Mesenchymal stem cell (in vitro differentiated cells and primary cell): ENCODE results near the gene SFXN5.

Source experiments
- DNase-seq: peaks from one replicate; pipeline ENCODE4 v3.0.0-alpha.2; 2013
- H2AFZ ChIP-seq: one replicate; pipeline ENCODE4 v1.6.1; 2013; ENCODE audit warnings: low read depth, mild to moderate bottlenecking, control low read depth, inconsistent platforms, low read length, moderate library complexity
- H2AK5ac ChIP-seq: 2 replicates; pipeline ENCODE4 v1.6.1; 2013; ENCODE audit warnings: low read length, moderate library complexity, mild to moderate bottlenecking, inconsistent platforms; ENCODE audit not compliant: severe bottlenecking
- H2BK120ac ChIP-seq: one replicate; pipeline ENCODE4 v1.6.1; 2013; ENCODE audit warnings: low read depth, mild to moderate bottlenecking, inconsistent platforms, low read length, moderate library complexity
- H2BK12ac ChIP-seq, 2 experiments: one replicate each; pipeline ENCODE4 v1.6.1; 2013; ENCODE audit warnings: inconsistent platforms in 2 of 2, low read length in 2 of 2, mild to moderate bottlenecking in 2 of 2, moderate library complexity in 2 of 2, control low read depth in 1 of 2
- H2BK15ac ChIP-seq: one replicate; pipeline ENCODE4 v1.6.1; 2013; ENCODE audit warnings: mild to moderate bottlenecking, low read depth, inconsistent platforms; ENCODE audit not compliant: poor library complexity, severe bottlenecking
- H2BK5ac ChIP-seq: 2 replicates; pipeline ENCODE4 v1.6.1; 2013; ENCODE audit warnings: low read depth, mild to moderate bottlenecking, low read length, control low read depth, inconsistent platforms; ENCODE audit not compliant: poor library complexity, severe bottlenecking
- H3K14ac ChIP-seq, 2 experiments: one replicate each; pipeline ENCODE4 v1.6.1; 2013; ENCODE audit warnings: inconsistent platforms in 2 of 2, low read length in 2 of 2, control low read depth in 1 of 2, mild to moderate bottlenecking in 1 of 2, moderate library complexity in 1 of 2
- H3K18ac ChIP-seq, 2 experiments: one replicate each; pipeline ENCODE4 v1.6.1; 2013; ENCODE audit warnings: inconsistent platforms in 2 of 2, low read length in 2 of 2, control low read depth in 1 of 2, low read depth in 1 of 2, mild to moderate bottlenecking in 1 of 2
- H3K23ac ChIP-seq, 2 experiments: one replicate each; pipeline ENCODE4 v1.6.1; 2013; ENCODE audit warnings: inconsistent platforms in 2 of 2, low read length in 2 of 2, mild to moderate bottlenecking in 2 of 2, moderate library complexity in 2 of 2, control low read depth in 1 of 2
- H3K27ac ChIP-seq: 2 replicates; pipeline ENCODE4 v1.5.1; 2013; ENCODE audit warnings: mild to moderate bottlenecking, moderate library complexity, low read length, control low read depth, inconsistent platforms; ENCODE audit not compliant: poor library complexity, severe bottlenecking
- H3K27me3 ChIP-seq, 2 experiments: 2 replicates each; pipeline versions ENCODE4 v1.6.1 to v1.7.0; 2013; ENCODE audit warnings: low read length in 2 of 2, mild to moderate bottlenecking in 2 of 2, moderate library complexity in 2 of 2, control low read depth in 1 of 2, inconsistent platforms in 1 of 2; ENCODE audit not compliant: control insufficient read depth in 1 of 2, insufficient read depth in 1 of 2
- H3K36me3 ChIP-seq, 2 experiments: 2 replicates each; pipeline versions ENCODE4 v1.6.1 to v1.7.0; 2013; ENCODE audit warnings: low read length in 2 of 2, control low read depth in 1 of 2, inconsistent platforms in 1 of 2, low read depth in 1 of 2, mild to moderate bottlenecking in 1 of 2; ENCODE audit not compliant: insufficient read depth in 2 of 2, control insufficient read depth in 1 of 2
- H3K4ac ChIP-seq, 2 experiments: one replicate each; pipeline ENCODE4 v1.6.1; 2013; ENCODE audit warnings: inconsistent platforms in 2 of 2, low read length in 2 of 2, mild to moderate bottlenecking in 2 of 2, moderate library complexity in 2 of 2, control low read depth in 1 of 2, low read depth in 1 of 2
- H3K4me1 ChIP-seq: 2 replicates; pipeline ENCODE4 v1.6.1; 2013; ENCODE audit warnings: low read depth, low read length, control low read depth; ENCODE audit not compliant: control insufficient read depth, insufficient read depth
- H3K4me2 ChIP-seq: 2 replicates; pipeline ENCODE4 v1.6.1; 2013; ENCODE audit warnings: low read length, mild to moderate bottlenecking, inconsistent platforms; ENCODE audit not compliant: poor library complexity, severe bottlenecking
- H3K4me3 ChIP-seq, 2 experiments: 2 replicates each; pipeline versions ENCODE4 v1.5.1 to v1.7.0; 2013; ENCODE audit warnings: low read length in 2 of 2, mild to moderate bottlenecking in 2 of 2, control low read depth in 1 of 2, low read depth in 1 of 2; ENCODE audit not compliant: insufficient read depth in 1 of 2
- H3K79me1 ChIP-seq: replicated peaks from 2 replicates; pipeline ENCODE4 v1.6.1; 2013; ENCODE audit warnings: mild to moderate bottlenecking, control low read depth, low read length, inconsistent platforms; ENCODE audit not compliant: poor library complexity, severe bottlenecking
- H3K9ac ChIP-seq: 2 replicates; pipeline ENCODE4 v1.7.0; 2013; ENCODE audit warnings: mild to moderate bottlenecking, low read length, moderate library complexity
- H3K9me3 ChIP-seq: 2 replicates; pipeline ENCODE4 v1.7.0; 2013; ENCODE audit warnings: mild to moderate bottlenecking, low read length; ENCODE audit not compliant: control insufficient read depth
- H4K8ac ChIP-seq: one replicate; pipeline ENCODE4 v1.6.1; 2013; ENCODE audit warnings: inconsistent platforms, mild to moderate bottlenecking, low read length, moderate library complexity
- H4K91ac ChIP-seq: one replicate; pipeline ENCODE4 v1.6.1; 2013; ENCODE audit warnings: mild to moderate bottlenecking, low read length, inconsistent platforms
- WGBS: methylation state at CpG from one replicate; pipeline ENCODE4 v1.1.7; 2013; ENCODE audit warnings: mixed read lengths; 5-methylcytosine and 5-hydroxymethylcytosine counted together

SFXN5 gene

GRCh38 chr2:72915907-72916742 is 155.4 kb downstream of the SFXN5 start:
- Histone ChIP-seq H3K27me3 (peaks cover 80 to 94% of the 10 kb centered on the region in 2 experiments), H3K79me1 (no peaks in the 10 kb centered on the region), H4K91ac (peak overlapping the region; percentile 10), H2BK12ac (no peak overlapping the region), H3K23ac (peak overlapping the region in 1 of 2 experiments; percentile 85), H2AFZ (no peak overlapping the region), H3K18ac (peak overlapping the region; percentile 15 to 38), H2BK120ac (no peak overlapping the region), H3K14ac (no peak overlapping the region), H3K36me3 (no peaks in the 10 kb centered on the region), H3K4me2 (peak overlapping the region; percentile 79), H4K8ac (no peak overlapping the region), H2BK5ac (no peak overlapping the region), H3K4ac (no peak overlapping the region), H3K4me1 (peaks cover 52% of the 10 kb centered on the region), H3K9me3 (no peaks in the 10 kb centered on the region), H2BK15ac (no peak overlapping the region), H2AK5ac (no peak overlapping the region), H3K9ac (no peak overlapping the region), H3K4me3 (peak overlapping the region in 1 of 2 experiments; percentile 33), H3K27ac (no peak overlapping the region)
- DNase-seq = peak; percentile 42
- 1% methylated on average over 66 of the region's 86 CpGs for WGBS

DNA sequence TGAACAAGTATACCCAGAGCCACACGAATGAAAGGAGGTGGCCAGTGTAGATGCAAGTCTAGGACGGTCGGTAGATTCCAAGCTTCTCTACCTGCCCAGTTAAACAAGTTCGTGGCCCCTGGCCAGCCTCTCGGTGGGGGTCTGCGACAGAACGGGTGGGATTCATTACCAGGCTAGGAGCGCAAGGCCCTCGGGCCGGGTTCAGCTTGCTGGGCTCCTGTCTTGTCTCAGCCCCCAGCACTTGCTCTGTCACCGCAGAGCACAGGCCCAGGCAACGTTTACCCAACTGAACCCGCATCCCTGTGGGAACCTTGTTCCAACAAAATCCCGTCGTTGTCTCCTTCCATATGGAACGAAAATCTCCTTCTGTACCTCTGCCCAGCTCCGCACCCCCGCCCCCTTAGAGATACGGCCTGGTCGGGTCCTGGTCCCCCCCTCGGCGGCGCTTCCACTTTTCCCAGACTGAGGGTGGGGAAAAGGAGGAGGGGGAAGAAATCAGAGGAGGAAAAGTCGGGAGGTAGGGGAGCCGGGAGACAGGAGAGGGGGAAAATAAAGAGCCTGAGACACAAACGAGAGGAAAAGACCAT is 156.1 kb downstream of the SFXN5 start:
- no peak overlapping the region for H3K4me3 ChIP-seq
- H2BK15ac ChIP-seq = no peak overlapping the region
- no peak overlapping the region for H3K9ac ChIP-seq
- no peaks in the 10 kb centered on the region for H3K36me3 ChIP-seq
- H3K18ac ChIP-seq = no peak overlapping the region
- no peak overlapping the region for H4K8ac ChIP-seq
- H2AFZ ChIP-seq = no peak overlapping the region
- peak overlapping the region; percentile 79 for H3K4me2 ChIP-seq
- 2% methylated on average over 26 of the region's 26 CpGs for WGBS
- H3K27me3 ChIP-seq = peaks cover 74 to 94% of the 10 kb centered on the region in 2 experiments
- H3K9me3 ChIP-seq = no peaks in the 10 kb centered on the region
- no peak overlapping the region for H2AK5ac ChIP-seq
- DNase-seq = no peak
- no peak overlapping the region for H3K14ac ChIP-seq
- no peak overlapping the region for H3K4ac ChIP-seq
- H2BK5ac ChIP-seq = no peak overlapping the region
- no peak overlapping the region for H3K27ac ChIP-seq
- no peak overlapping the region for H3K23ac ChIP-seq
- H3K4me1 ChIP-seq = peaks cover 48% of the 10 kb centered on the region
- H4K91ac ChIP-seq = no peak overlapping the region
- no peak overlapping the region for H2BK120ac ChIP-seq
- H3K79me1 ChIP-seq = no peaks in the 10 kb centered on the region
- no peak overlapping the region for H2BK12ac ChIP-seq

GRCh38 chr2:72914589-72915319 is 156.8 kb downstream of the SFXN5 start:
- Histone ChIP-seq H3K18ac (no peak overlapping the region), H2BK120ac (no peak overlapping the region), H3K4me2 (no peak overlapping the region), H3K27ac (no peak overlapping the region), H3K14ac (no peak overlapping the region), H3K4me3 (no peak overlapping the region), H3K79me1 (no peaks in the 10 kb centered on the region), H2AFZ (no peak overlapping the region), H2BK12ac (no peak overlapping the region), H3K4ac (no peak overlapping the region), H3K27me3 (peaks cover 71 to 94% of the 10 kb centered on the region in 2 experiments), H2AK5ac (no peak overlapping the region), H3K9me3 (no peaks in the 10 kb centered on the region), H4K91ac (no peak overlapping the region), H4K8ac (no peak overlapping the region), H3K36me3 (no peaks in the 10 kb centered on the region), H2BK15ac (no peak overlapping the region), H3K4me1 (peaks cover 42% of the 10 kb centered on the region), H3K23ac (no peak overlapping the region), H2BK5ac (no peak overlapping the region), H3K9ac (no peak overlapping the region)
- DNase-seq = no peak
- 2% methylated on average over 13 of the region's 17 CpGs for WGBS

GRCh38 chr2:72914206-72914559 is 157.3 kb downstream of the SFXN5 start:
- Histone ChIP-seq H3K79me1 (no peaks in the 10 kb centered on the region), H3K9me3 (no peaks in the 10 kb centered on the region), H2BK15ac (no peak overlapping the region), H3K9ac (no peak overlapping the region), H3K4me2 (no peak overlapping the region), H3K4me1 (peaks cover 42% of the 10 kb centered on the region), H3K23ac (no peak overlapping the region), H3K4ac (no peak overlapping the region), H3K36me3 (no peaks in the 10 kb centered on the region), H2BK5ac (no peak overlapping the region), H3K27ac (no peak overlapping the region), H3K27me3 (peaks cover 71 to 94% of the 10 kb centered on the region in 2 experiments), H3K14ac (no peak overlapping the region), H4K91ac (no peak overlapping the region), H4K8ac (no peak overlapping the region), H3K18ac (no peak overlapping the region), H2AFZ (no peak overlapping the region), H2BK12ac (no peak overlapping the region), H3K4me3 (no peak overlapping the region), H2AK5ac (no peak overlapping the region), H2BK120ac (no peak overlapping the region)
- WGBS = 14% methylated on average over 7 of the region's 7 CpGs
- no peak for DNase-seq
